ENCODE results near the gene LMF2. TPM values are rescaled to one million over a fixed set of nuclear protein-coding genes. Genes with fewer than 3 reads are reported as not detected.
"Not testable (repeated sequence)": the region's sequence is repeated elsewhere in the genome, so short reads cannot be mapped to it uniquely, and the experiment has no call there.

Gene LMF2
- total RNA-seq, 2 experiments from 2014 or later = 107 to 114 TPM

- ChIA-PET POLR2A (interaction anchor here (1.0 to 10.0 kb wide), 5 partner anchors 11 to 86 kb away, joined by 3 to 258 read pairs (median 5); partner anchors contain the start of genes ARSA, SCO2 and TYMP), CTCF (interaction anchor here (1.4 to 1.7 kb wide), 2 partner anchors 17 to 21 kb away, joined by 4 to 8 read pairs; partner anchors contain the start of genes SCO2 and SYCE3)
- no peaks in the 10 kb centered on the region for H3K9me3 Mint-ChIP-seq
- H3K27ac Mint-ChIP-seq = peak overlapping the region; percentile 99
- Histone ChIP-seq H3K36me3 (ENCODE audit: insufficient read depth, low read length) (no peaks in the 10 kb centered on the region), H3K27me3 (ENCODE audit: control insufficient read depth in 1 of 2, insufficient read depth in 2 of 2, low read length in 2 of 2) (no peaks in the 10 kb centered on the region), H3K4me1 (ENCODE audit: insufficient read depth, low read length) (peaks cover 64% of the 10 kb centered on the region), H3K4me3 (ENCODE audit: low read length) (no peak overlapping the region), H3K9me3 (ENCODE audit: control insufficient read depth in 1 of 2, insufficient read depth in 1 of 2, low read length in 2 of 2) (no peaks in the 10 kb centered on the region), H3K27ac (ENCODE audit: low read depth in 1 of 2, low read length in 2 of 2) (peak overlapping the region in 1 of 2 donors; percentile 27)
- intact Hi-C loops (cut with DNase I, micrococcal nuclease) = no loop called here
- peak overlapping the region; percentile 76 for H3K4me3 Mint-ChIP-seq
- no peaks in the 10 kb centered on the region for H3K27me3 Mint-ChIP-seq
- peak in 2 of 14 experiments; percentile 61 to 73 for DNase-seq
- no peak for TF ChIP-seq CTCF (IDR thresholded peaks at IDR 0.05)
- H3K36me3 Mint-ChIP-seq (ENCODE audit: low read depth) = no peaks in the 10 kb centered on the region
- H3K4me1 Mint-ChIP-seq (ENCODE audit: low read depth) = peaks cover 48% of the 10 kb centered on the region
- ATAC-seq (ENCODE audit: poor library complexity) = no peak
These were observed 35.0 kb upstream of the LMF2 start for GRCh38 chr22:50542416-50542927.

GRCh38 chr22:50541667-50542026 is 34.1 kb upstream of the LMF2 start:
- Histone ChIP-seq H3K4me1 (ENCODE audit: insufficient read depth, low read length) (peaks cover 62% of the 10 kb centered on the region), H3K27ac (ENCODE audit: low read depth in 1 of 2, low read length in 2 of 2) (peak overlapping the region in 1 of 2 donors; percentile 14)
- H3K9me3 ChIP-seq (ENCODE audit: control insufficient read depth in 1 of 2, insufficient read depth in 1 of 2, low read length in 2 of 2); H3K4me3 ChIP-seq (ENCODE audit: low read length); intact Hi-C loops (cut with DNase I, micrococcal nuclease); H3K9me3 Mint-ChIP-seq; H3K4me3 Mint-ChIP-seq; H3K27me3 Mint-ChIP-seq; H3K36me3 ChIP-seq (ENCODE audit: insufficient read depth, low read length); ATAC-seq (ENCODE audit: poor library complexity); H3K27me3 ChIP-seq (ENCODE audit: control insufficient read depth in 1 of 2, insufficient read depth in 2 of 2, low read length in 2 of 2); H3K36me3 Mint-ChIP-seq (ENCODE audit: low read depth): not testable (repeated sequence)
- H3K27ac Mint-ChIP-seq = peak overlapping the region; percentile 99
- ChIA-PET CTCF (interaction anchor here (1.4 to 3.2 kb wide), 3 partner anchors 15 to 21 kb away, joined by 4 to 66 read pairs (median 8); partner anchors contain the start of genes SCO2 and SYCE3), POLR2A (interaction anchor here (1.0 to 10.0 kb wide), 5 partner anchors 10 to 86 kb away, joined by 3 to 258 read pairs (median 5); partner anchors contain the start of genes ARSA, LMF2, NCAPH2 and SCO2)
- H3K4me1 Mint-ChIP-seq (ENCODE audit: low read depth) = peaks cover 48% of the 10 kb centered on the region
- peak in 2 of 14 experiments; percentile 61 to 74 for DNase-seq

- no peak for TF ChIP-seq CTCF (IDR thresholded peaks at IDR 0.05)
- no peaks in the 10 kb centered on the region for H3K27me3 ChIP-seq (ENCODE audit: control insufficient read depth in 1 of 2, insufficient read depth in 2 of 2, low read length in 2 of 2)
- no peak for ATAC-seq (ENCODE audit: poor library complexity)
- H3K36me3 ChIP-seq (ENCODE audit: insufficient read depth, low read length) = no peaks in the 10 kb centered on the region
- Mint-ChIP-seq H3K27ac (peak overlapping the region; percentile 99), H3K4me3 (no peak overlapping the region), H3K4me1 (ENCODE audit: low read depth) (peaks cover 40% of the 10 kb centered on the region), H3K27me3 (no peaks in the 10 kb centered on the region), H3K36me3 (ENCODE audit: low read depth) (no peaks in the 10 kb centered on the region), H3K9me3 (no peaks in the 10 kb centered on the region)
- ChIA-PET CTCF (interaction anchor here (0.7 to 3.2 kb wide), 5 partner anchors 11 to 80 kb away, joined by 3 to 66 read pairs (median 5); partner anchors contain the start of genes SCO2, SYCE3 and TYMP), POLR2A (interaction anchor here (1.8 to 10.0 kb wide), 8 partner anchors 9 to 81 kb away, joined by 7 to 258 read pairs (median 31); partner anchors contain the start of genes CHKB, LMF2, NCAPH2 and SCO2)
- no peak for DNase-seq
- no peaks in the 10 kb centered on the region for H3K9me3 ChIP-seq (ENCODE audit: control insufficient read depth in 1 of 2, insufficient read depth in 1 of 2, low read length in 2 of 2)
- intact Hi-C loops (cut with DNase I, micrococcal nuclease) = no loop called here
- peak overlapping the region; percentile 92 to 99 for H3K27ac ChIP-seq (ENCODE audit: low read depth in 1 of 2, low read length in 2 of 2)
- peaks cover 52% of the 10 kb centered on the region for H3K4me1 ChIP-seq (ENCODE audit: insufficient read depth, low read length)
- no peak overlapping the region for H3K4me3 ChIP-seq (ENCODE audit: low read length)
These were observed 32.9 kb upstream of the LMF2 start for GRCh38 chr22:50540381-50540780.
